GM12878 (cell line): ENCODE results near the gene NMB. TPM values are rescaled to one million over a fixed set of nuclear protein-coding genes. Genes with fewer than 3 reads are reported as not detected.

Experiments used
- ATAC-seq: fragments of 200-7000 bp; cut with Tn5 transposase; 3 replicates; pipeline ENCODE4 v1.9.1; 2020; ENCODE audit warnings: mild to moderate bottlenecking, moderate library complexity
- BruUV-seq: library from RNA; stranded (reverse); fragments of 400-500 nt; replicated peaks from 2 replicates; lab custom pipeline; 2021; lab: Mats Ljungman, UMichigan
- CTCF ChIA-PET: fragments of 300-600 bp; sonication (Branson Sonifier 250); formaldehyde crosslinking; extraction: SDS; loops from one replicate; lab custom pipeline; 2021; ENCODE audit warnings: inconsistent platforms; lab: Yijun Ruan, JAX
- POLR2A ChIA-PET: fragments of 350-600 bp; formaldehyde crosslinking; extraction: SDS; loops from one replicate; lab custom pipeline; 2021; ENCODE audit warnings: inconsistent platforms; lab: Charles Lee
- RAD21 ChIA-PET: fragments of 300-600 bp; sonication (Branson Sonifier 250); formaldehyde crosslinking; loops from one replicate; lab custom pipeline; 2023; ENCODE audit warnings: antibody characterized with exemption; ENCODE audit not compliant: unreplicated experiment; lab: Charles Lee
- SMC1A ChIA-PET: fragments of 300-600 bp; sonication (Branson Sonifier 250); formaldehyde crosslinking; loops from one replicate; lab custom pipeline; 2023; ENCODE audit not compliant: unreplicated experiment, uncharacterized antibody; lab: Charles Lee
- DNase-seq: peaks from one replicate; pipeline ENCODE4 v3.0.0-alpha.2; 2011; ENCODE audit warnings: low read depth, low spot score
- FAIRE-seq: peaks from 3 replicates; lab custom pipeline; 2011; peaks lifted over from hg19 to GRCh38; lab: Jason Lieb, UNC
- H2AFZ ChIP-seq: 2 replicates; pipeline ENCODE4 v1.6.0; 2011; ENCODE audit warnings: low read depth, low read length, control low read depth; ENCODE audit not compliant: control insufficient read depth
- H3K27ac ChIP-seq: 2 replicates; pipeline ENCODE4 v1.5.1; 2011; ENCODE audit warnings: control low read depth; ENCODE audit not compliant: control insufficient read depth, insufficient read depth
- H3K27me3 ChIP-seq, 2 experiments: replicated peaks in 1 of 2; 2 replicates each; pipeline versions ENCODE4 v1.6.0 to v1.6.1; 2011; ENCODE audit warnings: low read length in 1 of 2; ENCODE audit not compliant: control insufficient read depth in 2 of 2, insufficient read depth in 2 of 2
- H3K36me3 ChIP-seq, 2 experiments: 2 replicates each; pipeline ENCODE4 v1.5.1; 2011; ENCODE audit warnings: low read length in 1 of 2; ENCODE audit not compliant: control insufficient read depth in 2 of 2, insufficient read depth in 2 of 2
- H3K4me1 ChIP-seq: 2 replicates; pipeline ENCODE4 v1.6.1; 2011; ENCODE audit warnings: mild to moderate bottlenecking, low read length, moderate library complexity, mixed read lengths; ENCODE audit not compliant: control insufficient read depth, insufficient read depth
- H3K4me2 ChIP-seq: 2 replicates; pipeline ENCODE4 v1.6.0; 2011; ENCODE audit warnings: control low read depth; ENCODE audit not compliant: control insufficient read depth, insufficient read depth
- H3K4me3 ChIP-seq: fragments of 200-600 bp; sonication (generic); 2 replicates; pipeline ENCODE4 v1.5.1; 2016
- H3K79me2 ChIP-seq: 2 replicates; pipeline ENCODE4 v1.6.0; 2011; ENCODE audit warnings: low read length; ENCODE audit not compliant: control insufficient read depth, insufficient read depth
- H3K9ac ChIP-seq: 2 replicates; pipeline ENCODE4 v1.8.0; 2011; ENCODE audit warnings: low read length, control low read depth, mixed read lengths; ENCODE audit not compliant: control insufficient read depth, insufficient read depth
- H3K9me3 ChIP-seq: replicated peaks from 3 replicates; pipeline ENCODE4 v1.5.1; 2011; ENCODE audit warnings: mild to moderate bottlenecking, low read length; ENCODE audit not compliant: control insufficient read depth, insufficient read depth
- H4K20me1 ChIP-seq: 2 replicates; pipeline ENCODE4 v1.6.0; 2011; ENCODE audit not compliant: control insufficient read depth, insufficient read depth
- HDGF ChIP-seq: fragments of 450-650 bp; IDR thresholded peaks from 2 replicates; pipeline ENCODE4 v1.6.1; 2016; ENCODE audit warnings: antibody characterized with exemption
- LARP7 ChIP-seq: fragments of 450-650 bp; IDR thresholded peaks from 2 replicates; pipeline ENCODE4 v1.6.1; 2017; ENCODE audit warnings: mild to moderate bottlenecking
- POLR2AphosphoS2 ChIP-seq: IDR thresholded peaks from 2 replicates; pipeline ENCODE4 v1.6.1; 2011; ENCODE audit warnings: low read depth, mild to moderate bottlenecking, low read length, improper control_type of control experiment, moderate library complexity
- SMARCA5 ChIP-seq: fragments of 450-650 bp; IDR thresholded peaks from 2 replicates; pipeline ENCODE4 v1.6.1; 2017; ENCODE audit warnings: mild to moderate bottlenecking
- WGBS: methylation state at CpG from one replicate; pipeline ENCODE4 v1.1.6; 2016; ENCODE audit warnings: low lambda C conversion rate; ENCODE audit not compliant: insufficient replicate concordance, insufficient coverage; ENCODE audit errors: missing lambda C conversion rate; 5-methylcytosine and 5-hydroxymethylcytosine counted together
- in situ Hi-C: fragments of 300-500 bp; cut with MboI; formaldehyde crosslinking; loops from 9 replicates; pipeline ENCODE4 v1.14.3; 2018; ENCODE audit warnings: mixed read lengths
- intact Hi-C: fragments of 100-400 bp; cut with micrococcal nuclease; formaldehyde crosslinking; loops from one replicate; pipeline ENCODE4 v1.14.2; 2022; ENCODE audit not compliant: unreplicated experiment
- polyA plus RNA-seq, 11 experiments: library from polyadenylated mRNA; depleted of rRNA in 4 of 11; unstranded in 6 of 11; stranded (reverse) in 5 of 11; fragments of >200 nt; fragmentation: Nextera tagmentation in 4 of 11; fragmentation: Illumina TruSeq in 1 of 11; extraction: Ambion mirVana in 4 of 11; extraction: Trizol in 1 of 11; gene quantifications; 1 replicate in 1 of 11; 2 replicates in 10 of 11; pipeline versions ENCODE4 v1.2.1 to v1.2.3, GENCODE V29; 2011 to 2016; ENCODE audit warnings: inconsistent platforms in 2 of 11, missing spikeins in 2 of 11, low read depth in 1 of 11
- total RNA-seq, 4 experiments: library from RNA; depleted of rRNA in 3 of 4; stranded (reverse); fragments of >200 nt in 3 of 4; fragmentation: Illumina TruSeq in 1 of 4; extraction: Trizol in 1 of 4; gene quantifications; 2 replicates each; pipeline versions ENCODE4 v1.2.1 to v1.2.3, GENCODE V29; 2013 to 2021

Gene NMB
- total and polyA plus RNA-seq, 10 of the 15 experiments (the other 5 are each of a cell fraction or from before 2014, with no cell fraction given), result 0.32 to 4.1 (median 1.6) TPM

DNA sequence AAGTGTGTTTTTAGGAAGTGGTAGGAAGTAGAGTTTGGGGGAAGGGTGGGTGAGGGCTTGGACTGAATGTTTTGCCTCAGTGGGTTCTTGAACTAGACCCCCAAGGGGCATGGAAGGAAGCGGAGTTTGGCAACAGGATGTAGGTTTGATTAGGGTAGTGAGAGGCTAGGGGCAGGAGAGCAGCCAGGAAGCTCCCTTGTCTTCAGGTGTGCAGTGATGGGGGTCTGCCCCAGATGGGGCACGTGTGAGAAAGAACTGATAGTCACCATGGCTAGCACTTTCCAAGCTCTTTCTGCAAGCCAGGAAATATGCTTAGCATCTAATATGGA is 52.5 kb downstream of the NMB start:
- no peak overlapping the region for H3K9ac ChIP-seq
- in situ Hi-C loops (no loop called here), intact Hi-C loops (no loop called here)
- H3K27ac ChIP-seq, result peak overlapping the region; percentile 45
- no peaks in the 10 kb centered on the region for H3K9me3 ChIP-seq
- TF ChIP-seq LARP7, result 0 out of 2 replicates have a peak, but pooled peaks have one; percentile 16
- no peak for TF ChIP-seq POLR2AphosphoS2
- no peak for TF ChIP-seq SMARCA5
- TF ChIP-seq HDGF, result 0 out of 2 replicates have a peak, but pooled peaks have one; percentile 75
- peaks cover 25% of the 10 kb centered on the region for H3K4me1 ChIP-seq
- WGBS, result 34% methylated on average over 2 of the region's 2 CpGs
- ChIA-PET POLR2A (interaction anchor here (1.2 to 2.8 kb wide), 4 partner anchors 49 to 184 kb away, joined by 3 to 6 read pairs (median 5); partner anchors contain the start of gene WDR73), RAD21 (interaction anchor here (0.8 to 2.2 kb wide), 3 partner anchors 26 to 145 kb away, joined by 4 to 18 read pairs (median 4); partner anchors contain the start of gene WDR73), SMC1A (interaction anchor here (1.0 to 3.7 kb wide), 3 partner anchors 24 to 48 kb away, joined by 4 to 22 read pairs (median 6); partner anchors contain the start of gene WDR73), CTCF (interaction anchor here (1.1 to 1.5 kb wide), 2 partner anchors 53 to 249 kb away, joined by 3 to 5 read pairs; no protein-coding TSS in a partner anchor)
- no peaks in the 10 kb centered on the region for H3K27me3 ChIP-seq
- H3K4me2 ChIP-seq, result peak overlapping the region; percentile 81
- H3K36me3 ChIP-seq, result peaks cover 0 to 9% of the 10 kb centered on the region in 2 experiments; a peak in 1 of 4 replicates
- no peaks in the 10 kb centered on the region for H4K20me1 ChIP-seq
- no TSS peak for BruUV-seq
- ATAC-seq (no peak), DNase-seq (no peak), FAIRE-seq (no peak)
- H3K4me3 ChIP-seq, result peak overlapping the region; percentile 19; the same call in 1 of the 2 replicates
- peaks cover 4% of the 10 kb centered on the region for H3K79me2 ChIP-seq
- H2AFZ ChIP-seq, result no peak overlapping the region

Other genes starting within 250 kb of the NMB start
- 10.6 and 13.2 TPM in 2 replicates for gene ZSCAN2, start 57.2 kb downstream of the NMB start, total RNA-seq (2014; rRNA removed)
- 8.0 and 9.5 TPM in 2 replicates for gene ZSCAN2, start 57.2 kb downstream of the NMB start, total RNA-seq (2014; rRNA removed; fragmentation: Illumina TruSeq; extraction: Trizol)
- 9.1 and 11.3 TPM in 2 replicates for gene ZSCAN2, start 57.2 kb downstream of the NMB start, total RNA-seq (2021)
- gene ZSCAN2, start 57.2 kb downstream of the NMB start, polyA plus RNA-seq (2011; rRNA removed), result 8.5 and 11.5 TPM in 2 replicates
- 5.5 and 7.6 TPM in 2 replicates for gene ZSCAN2, start 57.2 kb downstream of the NMB start, polyA plus RNA-seq (2014; fragmentation: Illumina TruSeq; extraction: Trizol)
- 1 to 10 TPM; 2.7 to 3.0 TPM for gene ZSCAN2, start 57.2 kb downstream of the NMB start, polyA plus RNA-seq (2014; fragmentation: Nextera tagmentation; extraction: Ambion mirVana)
- gene ZSCAN2, start 57.2 kb downstream of the NMB start, polyA plus RNA-seq (2014; rRNA removed), result 12.2 and 13.4 TPM in 2 replicates
- gene ZSCAN2, start 57.2 kb downstream of the NMB start, polyA plus RNA-seq (2016; fragmentation: Nextera tagmentation; extraction: Ambion mirVana), result 1 to 10 TPM; 7.0 to 7.6 TPM
- 15.4 and 16.4 TPM in 2 replicates for gene WDR73, start 3.9 kb downstream of the NMB start, total RNA-seq (2014; rRNA removed)
- 11.5 and 14.9 TPM in 2 replicates for gene WDR73, start 3.9 kb downstream of the NMB start, total RNA-seq (2014; rRNA removed; fragmentation: Illumina TruSeq; extraction: Trizol)
- 13.6 and 21.6 TPM in 2 replicates for gene WDR73, start 3.9 kb downstream of the NMB start, total RNA-seq (2021)
- gene WDR73, start 3.9 kb downstream of the NMB start, polyA plus RNA-seq (2011; rRNA removed), result 9.6 and 12.0 TPM in 2 replicates
- 17.3 and 17.5 TPM in 2 replicates for gene WDR73, start 3.9 kb downstream of the NMB start, polyA plus RNA-seq (2014; fragmentation: Illumina TruSeq; extraction: Trizol)
- gene WDR73, start 3.9 kb downstream of the NMB start, polyA plus RNA-seq (2014; fragmentation: Nextera tagmentation; extraction: Ambion mirVana), result 1 to 10 TPM; 4.4 to 7.0 TPM
- 19.9 and 20.3 TPM in 2 replicates for gene WDR73, start 3.9 kb downstream of the NMB start, polyA plus RNA-seq (2014; rRNA removed)
- 10 to 100 TPM; 25.4 to 25.6 TPM for gene WDR73, start 3.9 kb downstream of the NMB start, polyA plus RNA-seq (2016; fragmentation: Nextera tagmentation; extraction: Ambion mirVana)
- gene SEC11A, start 57.9 kb upstream of the NMB start, total RNA-seq (2014; rRNA removed), result 99.2 and 137 TPM in 2 replicates
- 137 and 141 TPM in 2 replicates for gene SEC11A, start 57.9 kb upstream of the NMB start, total RNA-seq (2014; rRNA removed; fragmentation: Illumina TruSeq; extraction: Trizol)
- 106 and 109 TPM in 2 replicates for gene SEC11A, start 57.9 kb upstream of the NMB start, total RNA-seq (2021)
- gene SEC11A, start 57.9 kb upstream of the NMB start, polyA plus RNA-seq (2011; rRNA removed), result 145 and 237 TPM in 2 replicates
- gene SEC11A, start 57.9 kb upstream of the NMB start, polyA plus RNA-seq (2014; fragmentation: Illumina TruSeq; extraction: Trizol), result 153 and 210 TPM in 2 replicates
- gene SEC11A, start 57.9 kb upstream of the NMB start, polyA plus RNA-seq (2014; fragmentation: Nextera tagmentation; extraction: Ambion mirVana), result 100 to 1,000 TPM; 132 to 152 TPM
- gene SEC11A, start 57.9 kb upstream of the NMB start, polyA plus RNA-seq (2014; rRNA removed), result 149 and 159 TPM in 2 replicates
- gene SEC11A, start 57.9 kb upstream of the NMB start, polyA plus RNA-seq (2016; fragmentation: Nextera tagmentation; extraction: Ambion mirVana), result 100 to 1,000 TPM; 131 to 147 TPM
- 6.7 and 8.2 TPM in 2 replicates for gene ZNF592, start 90.4 kb upstream of the NMB start, total RNA-seq (2014; rRNA removed)
- gene ZNF592, start 90.4 kb upstream of the NMB start, total RNA-seq (2014; rRNA removed; fragmentation: Illumina TruSeq; extraction: Trizol), result 7.0 and 7.8 TPM in 2 replicates
- gene ZNF592, start 90.4 kb upstream of the NMB start, total RNA-seq (2021), result 20.3 and 23.7 TPM in 2 replicates
- 3.5 and 6.9 TPM in 2 replicates for gene ZNF592, start 90.4 kb upstream of the NMB start, polyA plus RNA-seq (2011; rRNA removed)
- gene ZNF592, start 90.4 kb upstream of the NMB start, polyA plus RNA-seq (2014; fragmentation: Illumina TruSeq; extraction: Trizol), result 10.9 and 14.4 TPM in 2 replicates
- 1 to 10 TPM in 1 of 2 experiments, under 1 TPM in 1; 0.95 to 1.3 TPM for gene ZNF592, start 90.4 kb upstream of the NMB start, polyA plus RNA-seq (2014; fragmentation: Nextera tagmentation; extraction: Ambion mirVana)
- gene ZNF592, start 90.4 kb upstream of the NMB start, polyA plus RNA-seq (2014; rRNA removed), result 13.5 and 16.0 TPM in 2 replicates
- 10 to 100 TPM in 1 of 2 experiments, 1 to 10 TPM in 1; 9.0 to 10.7 TPM for gene ZNF592, start 90.4 kb upstream of the NMB start, polyA plus RNA-seq (2016; fragmentation: Nextera tagmentation; extraction: Ambion mirVana)
- gene ALPK3, start 159.2 kb upstream of the NMB start, total RNA-seq (2014; rRNA removed), result under 0.01 TPM in 1 of 2 replicates, not detected in the other
- gene ALPK3, start 159.2 kb upstream of the NMB start, total RNA-seq (2014; rRNA removed; fragmentation: Illumina TruSeq; extraction: Trizol), result under 0.01 TPM in 1 of 2 replicates, not detected in the other
- 0.05 TPM in 2 replicates for gene ALPK3, start 159.2 kb upstream of the NMB start, total RNA-seq (2021)
- not detected in 2 replicates for gene ALPK3, start 159.2 kb upstream of the NMB start, polyA plus RNA-seq (2011; rRNA removed)
- gene ALPK3, start 159.2 kb upstream of the NMB start, polyA plus RNA-seq (2014; fragmentation: Illumina TruSeq; extraction: Trizol), result 0.01 TPM in 1 of 2 replicates, not detected in the other
- not detected for gene ALPK3, start 159.2 kb upstream of the NMB start, polyA plus RNA-seq (2014; fragmentation: Nextera tagmentation; extraction: Ambion mirVana)
- gene ALPK3, start 159.2 kb upstream of the NMB start, polyA plus RNA-seq (2014; rRNA removed), result 0.01 and 0.03 TPM in 2 replicates
- not detected for gene ALPK3, start 159.2 kb upstream of the NMB start, polyA plus RNA-seq (2016; fragmentation: Nextera tagmentation; extraction: Ambion mirVana)
- not detected in 2 replicates for gene SLC28A1, start 226.5 kb upstream of the NMB start, total RNA-seq (2014; rRNA removed)
- gene SLC28A1, start 226.5 kb upstream of the NMB start, total RNA-seq (2014; rRNA removed; fragmentation: Illumina TruSeq; extraction: Trizol), result not detected in 2 replicates
- gene SLC28A1, start 226.5 kb upstream of the NMB start, total RNA-seq (2021), result not detected in 2 replicates
- gene SLC28A1, start 226.5 kb upstream of the NMB start, polyA plus RNA-seq (2011; rRNA removed), result not detected in 2 replicates
- not detected in 2 replicates for gene SLC28A1, start 226.5 kb upstream of the NMB start, polyA plus RNA-seq (2014; fragmentation: Illumina TruSeq; extraction: Trizol)
- not detected for gene SLC28A1, start 226.5 kb upstream of the NMB start, polyA plus RNA-seq (2014; fragmentation: Nextera tagmentation; extraction: Ambion mirVana)
- not detected in 2 replicates for gene SLC28A1, start 226.5 kb upstream of the NMB start, polyA plus RNA-seq (2014; rRNA removed)
- not detected for gene SLC28A1, start 226.5 kb upstream of the NMB start, polyA plus RNA-seq (2016; fragmentation: Nextera tagmentation; extraction: Ambion mirVana)